Activated CD4-positive, alpha-beta memory T cell treated with anti-CD3 and anti-CD28 coated beads for 36 hours (primary cell): Measurements from ENCODE around the gene ZHX3. TPM values are rescaled to one million over a fixed set of nuclear protein-coding genes. Genes with fewer than 3 reads are reported as not detected.
A peak's percentile ranks its signal among the peaks of the same experiment; 100 is the strongest.

ENCODE experiments used
- CTCF ChIA-PET: fragments of 350-600 bp; sonication (Branson Sonifier 250); formaldehyde crosslinking; loops from one replicate; lab custom pipeline; 2021; ENCODE audit warnings: antibody characterized with exemption, inconsistent platforms; lab: Charles Lee
- POLR2A ChIA-PET: fragments of 350-600 bp; sonication (Branson Sonifier 250); formaldehyde crosslinking; loops from one replicate; lab custom pipeline; 2021; ENCODE audit warnings: antibody characterized with exemption; lab: Charles Lee
- DNase-seq: peaks from one replicate; pipeline ENCODE4 v3.0.0-alpha.2; 2020
- H3K27ac Mint-ChIP-seq: one replicate; pipeline ENCODE4 v1.8.0; 2021; ENCODE audit warnings: mixed read lengths
- H3K27me3 Mint-ChIP-seq: one replicate; pipeline ENCODE4 v1.8.0; 2021; ENCODE audit warnings: mixed read lengths
- H3K36me3 Mint-ChIP-seq: one replicate; pipeline ENCODE4 v1.8.0; 2021; ENCODE audit warnings: mixed read lengths
- H3K4me1 Mint-ChIP-seq: one replicate; pipeline ENCODE4 v1.8.0; 2021; ENCODE audit warnings: low read depth, mixed read lengths
- H3K4me3 Mint-ChIP-seq: one replicate; pipeline ENCODE4 v1.8.0; 2021; ENCODE audit warnings: mild to moderate bottlenecking, mixed read lengths
- H3K9me3 Mint-ChIP-seq: one replicate; pipeline ENCODE4 v1.8.0; 2021; ENCODE audit warnings: mixed read lengths
- intact Hi-C: fragments of 100-400 bp; cut with micrococcal nuclease; formaldehyde crosslinking; loops from one replicate; pipeline ENCODE4 v1.15.1; 2023
- total RNA-seq, 2 experiments: library from RNA; stranded (reverse); gene quantifications; one replicate each; pipeline ENCODE4 v1.2.3, GENCODE V29; 2021

Gene ZHX3
- total RNA-seq, 2 experiments from 2014 or later, result 9.4 to 11.3 TPM

GRCh38 chr20:41174373-41174772 lies 143.2 kb downstream of the ZHX3 start:
- H3K27ac Mint-ChIP-seq, result no peak overlapping the region
- intact Hi-C loops, result loop anchor here (5.0 kb wide), 1 partner anchor 37 kb away; the partner anchor contains the start of gene PLCG1

GRCh38 chr20:41173791-41174341 lies 143.7 kb downstream of the ZHX3 start:
- peak overlapping the region; percentile 10 for H3K27ac Mint-ChIP-seq
- peak; percentile 6 for DNase-seq
- peaks cover 48% of the 10 kb centered on the region for H3K36me3 Mint-ChIP-seq
- ChIA-PET POLR2A (no interaction called here), CTCF (interaction anchor here (1.2 to 4.2 kb wide), 16 partner anchors 14 to 186 kb away, joined by 3 to 63 read pairs (median 5); partner anchors contain the start of gene LPIN3)
- intact Hi-C loops, result loop anchor here (1.0 to 5.0 kb wide), 3 partner anchors 37 to 166 kb away; partner anchors contain the start of genes LPIN3 and PLCG1
- H3K4me3 Mint-ChIP-seq, result no peak overlapping the region
- H3K9me3 Mint-ChIP-seq, result no peaks in the 10 kb centered on the region
- H3K4me1 Mint-ChIP-seq, result peaks cover 6% of the 10 kb centered on the region
- no peaks in the 10 kb centered on the region for H3K27me3 Mint-ChIP-seq

More at GRCh38 chr20:41174373-41174772, 143.2 kb downstream of the ZHX3 start:
- H3K9me3 Mint-ChIP-seq, result no peaks in the 10 kb centered on the region
- H3K4me1 Mint-ChIP-seq, result peaks cover 6% of the 10 kb centered on the region
- peaks cover 43% of the 10 kb centered on the region for H3K36me3 Mint-ChIP-seq
- no peaks in the 10 kb centered on the region for H3K27me3 Mint-ChIP-seq
- ChIA-PET POLR2A (no interaction called here), CTCF (interaction anchor here (2.8 kb wide), 1 partner anchor 40 kb away, joined by 39 read pairs; no protein-coding TSS in a partner anchor)
- no peak for DNase-seq
- no peak overlapping the region for H3K4me3 Mint-ChIP-seq

GRCh38 chr20:41173161-41173721 lies 144.3 kb downstream of the ZHX3 start:
- ChIA-PET CTCF (interaction anchor here (0.5 to 4.2 kb wide), 43 partner anchors 9 to 246 kb away, joined by 3 to 63 read pairs (median 4); partner anchors contain the start of gene LPIN3), POLR2A (no interaction called here)
- peaks cover 6% of the 10 kb centered on the region for H3K4me1 Mint-ChIP-seq
- intact Hi-C loops, result loop anchor here (1.0 to 5.0 kb wide), 3 partner anchors 36 to 167 kb away; partner anchors contain the start of genes LPIN3 and PLCG1
- peaks cover 53% of the 10 kb centered on the region for H3K36me3 Mint-ChIP-seq
- no peak overlapping the region for H3K4me3 Mint-ChIP-seq
- peak overlapping the region; percentile 10 for H3K27ac Mint-ChIP-seq
- H3K27me3 Mint-ChIP-seq, result no peaks in the 10 kb centered on the region
- H3K9me3 Mint-ChIP-seq, result no peaks in the 10 kb centered on the region
- DNase-seq, result peak; percentile 71

GRCh38 chr20:41172296-41173140 lies 145.0 kb downstream of the ZHX3 start:
- intact Hi-C loops, result loop anchor here (1.0 to 5.0 kb wide), 3 partner anchors 35 to 168 kb away; partner anchors contain the start of genes LPIN3 and PLCG1
- DNase-seq, result peak; percentile 8
- CTCF ChIA-PET, result interaction anchor here (0.5 to 4.2 kb wide), 43 partner anchors 8 to 247 kb away, joined by 3 to 63 read pairs (median 4); partner anchors contain the start of gene LPIN3
- no peaks in the 10 kb centered on the region for H3K27me3 Mint-ChIP-seq
- no peak overlapping the region for H3K4me3 Mint-ChIP-seq
- no peaks in the 10 kb centered on the region for H3K9me3 Mint-ChIP-seq
- H3K36me3 Mint-ChIP-seq, result peaks cover 53% of the 10 kb centered on the region
- peaks cover 8% of the 10 kb centered on the region for H3K4me1 Mint-ChIP-seq
- peak overlapping the region; percentile 10 for H3K27ac Mint-ChIP-seq
- POLR2A ChIA-PET, result no interaction called here

- H3K9me3 Mint-ChIP-seq, result no peaks in the 10 kb centered on the region
- ChIA-PET CTCF (interaction anchor here (1.2 to 4.2 kb wide), 11 partner anchors 12 to 167 kb away, joined by 3 to 63 read pairs (median 20); partner anchors contain the start of gene LPIN3), POLR2A (no interaction called here)
- peak; percentile 4 for DNase-seq
- intact Hi-C loops, result loop anchor here (5.0 kb wide), 1 partner anchor 35 kb away; the partner anchor contains the start of gene PLCG1
- peaks cover 58% of the 10 kb centered on the region for H3K36me3 Mint-ChIP-seq
- peak overlapping the region; percentile 33 for H3K27ac Mint-ChIP-seq
- no peaks in the 10 kb centered on the region for H3K27me3 Mint-ChIP-seq
- no peak overlapping the region for H3K4me3 Mint-ChIP-seq
- H3K4me1 Mint-ChIP-seq, result peaks cover 14% of the 10 kb centered on the region
Measured at GRCh38 chr20:41171736-41172295, 145.7 kb downstream of the ZHX3 start.

GRCh38 chr20:41170386-41171105 lies 147.0 kb downstream of the ZHX3 start:
- ChIA-PET CTCF (interaction anchor here (1.1 to 4.2 kb wide), 4 partner anchors 12 to 168 kb away, joined by 3 to 60 read pairs (median 6); partner anchors contain the start of gene LPIN3), POLR2A (interaction anchor here (0.7 kb wide), 1 partner anchor 12 kb away, joined by 3 read pairs; no protein-coding TSS in a partner anchor)
- Mint-ChIP-seq H3K27me3 (no peaks in the 10 kb centered on the region), H3K27ac (peak overlapping the region; percentile 6), H3K4me3 (no peak overlapping the region), H3K4me1 (peaks cover 17% of the 10 kb centered on the region), H3K36me3 (peaks cover 66% of the 10 kb centered on the region), H3K9me3 (no peaks in the 10 kb centered on the region)
- intact Hi-C loops, result loop anchor here (5.0 kb wide), 1 partner anchor 33 kb away; the partner anchor contains the start of gene PLCG1
- peak; percentile 4 for DNase-seq

DNA sequence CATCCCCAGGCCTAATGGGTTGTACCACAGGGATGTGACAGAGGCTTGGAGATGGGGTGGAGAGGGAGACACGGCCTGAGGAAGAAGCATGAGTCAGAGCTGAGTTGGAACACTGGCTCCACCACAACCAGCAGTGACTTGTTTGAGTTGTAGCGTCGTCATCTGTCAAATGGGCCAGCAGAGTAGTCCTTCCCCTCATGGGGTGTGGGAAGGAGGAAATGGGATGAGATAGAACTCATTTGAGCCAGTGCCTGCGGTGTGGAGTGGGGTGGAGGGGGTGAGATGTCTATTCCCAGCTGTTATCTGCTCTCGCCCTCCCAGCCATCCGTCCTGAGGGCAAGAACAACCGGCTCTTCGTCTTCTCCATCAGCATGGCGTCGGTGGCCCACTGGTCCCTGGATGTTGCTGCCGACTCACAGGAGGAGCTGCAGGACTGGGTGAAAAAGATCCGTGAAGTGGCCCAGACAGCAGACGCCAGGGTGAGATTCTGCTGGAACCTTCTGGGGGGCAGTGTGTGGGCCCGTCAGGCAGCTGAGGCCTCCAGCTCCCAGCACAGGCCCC lies 147.7 kb downstream of the ZHX3 start:
- no peaks in the 10 kb centered on the region for H3K9me3 Mint-ChIP-seq
- H3K27me3 Mint-ChIP-seq, result no peaks in the 10 kb centered on the region
- DNase-seq, result peak; percentile 8
- H3K36me3 Mint-ChIP-seq, result peaks cover 70% of the 10 kb centered on the region
- intact Hi-C loops, result loop anchor here (5.0 kb wide), 1 partner anchor 33 kb away; the partner anchor contains the start of gene PLCG1
- ChIA-PET POLR2A (interaction anchor here (0.7 kb wide), 1 partner anchor 12 kb away, joined by 3 read pairs; no protein-coding TSS in a partner anchor), CTCF (interaction anchor here (1.1 to 4.2 kb wide), 4 partner anchors 11 to 169 kb away, joined by 3 to 60 read pairs (median 6); partner anchors contain the start of gene LPIN3)
- H3K4me1 Mint-ChIP-seq, result peaks cover 17% of the 10 kb centered on the region
- peak overlapping the region; percentile 6 for H3K27ac Mint-ChIP-seq
- H3K4me3 Mint-ChIP-seq, result no peak overlapping the region

DNA sequence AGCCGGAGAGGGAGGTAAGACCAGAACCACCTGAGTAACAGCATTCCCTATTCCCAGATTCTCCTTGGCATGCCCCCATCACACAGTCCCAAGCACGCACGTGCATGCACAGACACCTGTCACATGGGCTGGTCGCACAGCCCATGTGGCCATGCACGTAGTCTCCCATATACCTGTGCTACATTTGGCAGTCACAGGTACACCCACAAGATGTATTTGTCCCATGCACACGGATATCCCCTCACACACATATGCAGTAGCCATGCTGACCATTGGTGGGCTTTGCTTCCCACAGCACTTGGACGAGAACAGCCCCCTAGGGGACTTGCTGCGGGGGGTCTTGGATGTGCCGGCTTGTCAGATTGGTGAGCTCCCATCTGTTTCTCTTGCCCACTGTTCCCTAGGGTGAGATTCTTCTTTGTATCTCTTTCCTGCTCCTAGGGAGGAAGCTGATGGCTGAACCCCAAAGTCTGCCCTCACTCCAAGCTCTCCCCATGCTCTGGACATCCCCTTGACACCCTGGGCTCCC lies 148.3 kb downstream of the ZHX3 start:
- Mint-ChIP-seq H3K27ac (no peak overlapping the region), H3K36me3 (peaks cover 71% of the 10 kb centered on the region), H3K27me3 (no peaks in the 10 kb centered on the region), H3K9me3 (no peaks in the 10 kb centered on the region), H3K4me3 (no peak overlapping the region), H3K4me1 (peaks cover 17% of the 10 kb centered on the region)
- CTCF ChIA-PET, result interaction anchor here (1.1 to 2.2 kb wide), 2 partner anchors 12 to 34 kb away, joined by 3 to 9 read pairs; no protein-coding TSS in a partner anchor
- intact Hi-C loops, result no loop called here
- peak; percentile 4 for DNase-seq
- POLR2A ChIA-PET, result no interaction called here

DNA sequence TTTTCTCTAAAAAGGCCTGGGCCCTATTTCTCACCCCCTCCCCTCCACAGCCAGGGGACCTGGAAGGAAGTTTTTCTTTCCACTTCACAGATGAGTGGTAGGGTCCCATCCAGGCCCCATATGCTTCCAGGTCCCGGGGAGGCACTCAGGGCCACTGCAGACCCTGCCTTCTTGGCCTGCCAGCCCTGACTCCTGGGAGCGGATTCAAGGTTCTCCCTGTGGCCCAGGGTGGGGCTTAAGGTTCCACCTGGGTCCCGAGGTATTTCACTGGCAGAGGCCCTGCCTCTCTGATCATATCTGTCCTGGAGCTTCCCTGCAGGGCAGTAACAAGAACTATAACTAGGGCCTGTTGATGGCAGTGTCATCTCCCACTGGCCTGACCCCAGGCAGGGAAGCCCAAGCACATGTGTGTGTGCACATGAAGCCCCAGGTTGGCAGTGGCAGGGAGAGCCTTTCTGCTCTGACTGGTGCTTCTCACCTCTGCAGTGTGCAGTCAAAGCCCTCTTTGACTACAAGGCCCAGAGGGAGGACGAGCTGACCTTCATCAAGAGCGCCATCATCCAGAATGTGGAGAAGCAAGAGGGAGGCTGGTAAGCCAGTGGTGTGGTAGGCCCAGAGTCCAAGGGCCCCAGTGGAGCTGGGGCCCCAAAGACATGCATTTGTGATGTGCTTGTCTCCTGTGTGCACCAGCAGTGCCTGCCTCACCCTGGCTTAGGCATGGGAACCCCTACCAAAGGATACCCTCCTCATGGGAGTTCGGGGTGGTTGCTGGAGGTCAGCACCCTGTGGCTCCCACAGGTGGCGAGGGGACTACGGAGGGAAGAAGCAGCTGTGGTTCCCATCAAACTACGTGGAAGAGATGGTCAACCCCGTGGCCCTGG lies 149.0 kb downstream of the ZHX3 start:
- POLR2A ChIA-PET, result no interaction called here
- H3K27me3 Mint-ChIP-seq, result no peaks in the 10 kb centered on the region
- intact Hi-C loops, result no loop called here
- no peak overlapping the region for H3K27ac Mint-ChIP-seq
- peaks cover 74% of the 10 kb centered on the region for H3K36me3 Mint-ChIP-seq
- H3K4me1 Mint-ChIP-seq, result peaks cover 19% of the 10 kb centered on the region
- CTCF ChIA-PET, result interaction anchor here (2.2 to 2.7 kb wide), 2 partner anchors 33 to 34 kb away, joined by 7 to 9 read pairs; no protein-coding TSS in a partner anchor
- no peak overlapping the region for H3K4me3 Mint-ChIP-seq
- peak; percentile 7 for DNase-seq
- H3K9me3 Mint-ChIP-seq, result no peaks in the 10 kb centered on the region
